Panc1 (cell line): Measurements from ENCODE around the gene CDHR2.

Experiments
- CTCF ChIP-seq: fragments of 450-650 bp; IDR thresholded peaks from 2 replicates; pipeline ENCODE4 v1.5.1; 2017; ENCODE audit warnings: mild to moderate bottlenecking
- POLR2AphosphoS5 ChIP-seq: IDR thresholded peaks from 2 replicates; pipeline ENCODE4 v1.6.1; 2012; ENCODE audit warnings: mild to moderate bottlenecking, low read depth, low read length, moderate library complexity
- SIN3A ChIP-seq: IDR thresholded peaks from 2 replicates; pipeline ENCODE4 v1.6.1; 2012; ENCODE audit warnings: low read depth, mild to moderate bottlenecking, low read length, moderate library complexity, borderline replicate concordance; ENCODE audit not compliant: insufficient read depth
- TF ChIP-seq, protein P1 (sequence below), 2 experiments: IDR thresholded peaks; 2 replicates each; pipeline ENCODE4 v1.6.1; 2011 to 2012; ENCODE audit warnings: low read depth in 2 of 2, control low read depth in 1 of 2, low read length in 1 of 2, mild to moderate bottlenecking in 1 of 2, moderate library complexity in 1 of 2; ENCODE audit not compliant: insufficient read depth in 1 of 2

DNA sequence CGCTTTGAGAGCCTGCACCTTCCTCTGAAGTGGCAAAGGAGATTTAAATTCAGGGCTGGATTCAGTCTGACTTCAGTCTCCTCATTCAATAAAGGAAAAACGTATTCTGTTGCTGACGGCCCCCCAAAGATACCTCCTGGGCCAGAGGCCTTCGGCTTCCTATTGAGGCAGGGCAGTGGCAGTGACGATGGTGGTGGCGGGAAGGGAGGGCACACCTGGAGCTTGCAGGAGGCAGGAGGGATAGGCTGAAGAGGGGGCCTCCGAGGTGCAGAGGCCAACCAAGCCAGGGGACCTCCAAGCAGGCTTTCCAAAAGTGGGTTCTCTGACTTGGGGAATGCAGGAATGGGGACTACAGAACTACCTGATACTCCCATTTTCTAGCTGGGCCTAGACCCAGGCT is 27.9 kb upstream of the CDHR2 start:
- TF ChIP-seq POLR2AphosphoS5 (no peak), CTCF (no peak), SIN3A (no peak)
- TF ChIP-seq, protein P1, sequence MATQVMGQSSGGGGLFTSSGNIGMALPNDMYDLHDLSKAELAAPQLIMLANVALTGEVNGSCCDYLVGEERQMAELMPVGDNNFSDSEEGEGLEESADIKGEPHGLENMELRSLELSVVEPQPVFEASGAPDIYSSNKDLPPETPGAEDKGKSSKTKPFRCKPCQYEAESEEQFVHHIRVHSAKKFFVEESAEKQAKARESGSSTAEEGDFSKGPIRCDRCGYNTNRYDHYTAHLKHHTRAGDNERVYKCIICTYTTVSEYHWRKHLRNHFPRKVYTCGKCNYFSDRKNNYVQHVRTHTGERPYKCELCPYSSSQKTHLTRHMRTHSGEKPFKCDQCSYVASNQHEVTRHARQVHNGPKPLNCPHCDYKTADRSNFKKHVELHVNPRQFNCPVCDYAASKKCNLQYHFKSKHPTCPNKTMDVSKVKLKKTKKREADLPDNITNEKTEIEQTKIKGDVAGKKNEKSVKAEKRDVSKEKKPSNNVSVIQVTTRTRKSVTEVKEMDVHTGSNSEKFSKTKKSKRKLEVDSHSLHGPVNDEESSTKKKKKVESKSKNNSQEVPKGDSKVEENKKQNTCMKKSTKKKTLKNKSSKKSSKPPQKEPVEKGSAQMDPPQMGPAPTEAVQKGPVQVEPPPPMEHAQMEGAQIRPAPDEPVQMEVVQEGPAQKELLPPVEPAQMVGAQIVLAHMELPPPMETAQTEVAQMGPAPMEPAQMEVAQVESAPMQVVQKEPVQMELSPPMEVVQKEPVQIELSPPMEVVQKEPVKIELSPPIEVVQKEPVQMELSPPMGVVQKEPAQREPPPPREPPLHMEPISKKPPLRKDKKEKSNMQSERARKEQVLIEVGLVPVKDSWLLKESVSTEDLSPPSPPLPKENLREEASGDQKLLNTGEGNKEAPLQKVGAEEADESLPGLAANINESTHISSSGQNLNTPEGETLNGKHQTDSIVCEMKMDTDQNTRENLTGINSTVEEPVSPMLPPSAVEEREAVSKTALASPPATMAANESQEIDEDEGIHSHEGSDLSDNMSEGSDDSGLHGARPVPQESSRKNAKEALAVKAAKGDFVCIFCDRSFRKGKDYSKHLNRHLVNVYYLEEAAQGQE (IDR thresholded peaks at IDR 0.05; ENCODE audit: insufficient read depth in 1 of 2, low read depth in 2 of 2, low read length in 1 of 2), result no peak
